Measurements from ENCODE around the gene MITF. TPM values are rescaled to one million over a fixed set of nuclear protein-coding genes. Genes with fewer than 3 reads are reported as not detected.

MITF gene
- polyA plus RNA-seq, 1 donor from 2014 or later = not detected

- Histone ChIP-seq H3K79me2 (replicated peaks; ENCODE audit: insufficient read depth, low read length) (no peaks in the 10 kb centered on the region), H3K9me2 (ENCODE audit: insufficient read depth, low read length) (no peaks in the 10 kb centered on the region), H3K9ac (ENCODE audit: low read length) (no peak overlapping the region), H3K36me3 (ENCODE audit: insufficient read depth, low read length) (no peaks in the 10 kb centered on the region), H3K4me3 (ENCODE audit: low read length) (no peak overlapping the region), H3K27me3 (ENCODE audit: insufficient read depth, low read depth, low read length) (no peaks in the 10 kb centered on the region), H3K9me3 (ENCODE audit: low read length) (no peaks in the 10 kb centered on the region), H3F3A (ENCODE audit: insufficient read depth, low read length, poor library complexity, severe bottlenecking) (no peaks in the 10 kb centered on the region), H2AFZ (ENCODE audit: low read depth, low read length) (no peak overlapping the region), H4K20me1 (ENCODE audit: insufficient read depth) (no peaks in the 10 kb centered on the region), H3K4me2 (ENCODE audit: low read length) (no peak overlapping the region), H3K27ac (ENCODE audit: low read length) (no peak overlapping the region)
- TF ChIP-seq EZH2 (IDR thresholded peaks at IDR 0.05; ENCODE audit: borderline replicate concordance, insufficient read depth, low read length, poor library complexity, severe bottlenecking) (no peak), TAF1 (IDR thresholded peaks at IDR 0.05; ENCODE audit: low read depth) (no peak), RAD21 (conservative IDR thresholded peaks at IDR 0.05) (no peak), EP300 (conservative IDR thresholded peaks at IDR 0.05; ENCODE audit: poor library complexity, severe bottlenecking) (no peak), CTCF (IDR thresholded peaks at IDR 0.05; ENCODE audit: poor library complexity, severe bottlenecking) (no peak), POLR2AphosphoS5 (IDR thresholded peaks at IDR 0.05) (no peak), SMC3 (conservative IDR thresholded peaks at IDR 0.05; ENCODE audit: poor library complexity) (no peak), REST (IDR thresholded peaks at IDR 0.05; ENCODE audit: borderline replicate concordance) (no peak)
Observed at GRCh38 chr3:69827127-69827526, 87.9 kb downstream of the MITF start.

GRCh38 chr3:69828817-69829216 is 89.6 kb downstream of the MITF start:
- Histone ChIP-seq H3K79me2 (replicated peaks; ENCODE audit: insufficient read depth, low read length) (no peaks in the 10 kb centered on the region), H3K9ac (ENCODE audit: low read length) (no peak overlapping the region), H3K9me3 (ENCODE audit: low read length) (no peaks in the 10 kb centered on the region), H3F3A (ENCODE audit: insufficient read depth, low read length, poor library complexity, severe bottlenecking) (no peaks in the 10 kb centered on the region), H2AFZ (ENCODE audit: low read depth, low read length) (no peak overlapping the region), H3K36me3 (ENCODE audit: insufficient read depth, low read length) (no peaks in the 10 kb centered on the region), H3K27me3 (ENCODE audit: insufficient read depth, low read depth, low read length) (no peaks in the 10 kb centered on the region), H3K4me2 (ENCODE audit: low read length) (no peak overlapping the region), H3K4me3 (ENCODE audit: low read length) (no peak overlapping the region), H4K20me1 (ENCODE audit: insufficient read depth) (no peaks in the 10 kb centered on the region), H3K9me2 (ENCODE audit: insufficient read depth, low read length) (no peaks in the 10 kb centered on the region), H3K27ac (ENCODE audit: low read length) (no peak overlapping the region)
- TF ChIP-seq REST (IDR thresholded peaks at IDR 0.05; ENCODE audit: borderline replicate concordance) (no peak), MXI1 (conservative IDR thresholded peaks at IDR 0.05; ENCODE audit: poor library complexity, severe bottlenecking) (no peak), CTCF (IDR thresholded peaks at IDR 0.05; ENCODE audit: poor library complexity, severe bottlenecking) (no peak)
